Measurements from ENCODE around the gene PLXND1.

DNA sequence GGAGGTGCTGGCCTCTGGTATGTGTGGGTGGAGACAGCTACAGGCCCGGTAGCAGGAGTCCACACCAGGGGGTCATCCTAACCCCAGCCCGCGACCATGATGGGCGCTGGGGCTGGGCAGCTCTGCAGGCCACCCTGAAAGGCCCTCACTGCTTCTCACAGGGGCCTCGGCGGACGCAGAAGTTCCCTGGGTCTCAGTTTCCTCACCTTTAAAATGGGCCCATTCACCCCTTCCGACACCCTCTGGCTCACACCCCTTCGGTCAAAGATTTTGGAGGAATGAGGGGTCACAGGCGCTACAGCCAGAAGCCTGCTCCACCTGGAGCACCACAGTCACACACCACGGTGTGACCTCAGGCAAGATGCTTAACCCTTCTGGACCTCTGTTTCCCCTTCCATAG, 8.0 kb downstream of the PLXND1 start:
- TF ChIP-seq, protein P1, sequence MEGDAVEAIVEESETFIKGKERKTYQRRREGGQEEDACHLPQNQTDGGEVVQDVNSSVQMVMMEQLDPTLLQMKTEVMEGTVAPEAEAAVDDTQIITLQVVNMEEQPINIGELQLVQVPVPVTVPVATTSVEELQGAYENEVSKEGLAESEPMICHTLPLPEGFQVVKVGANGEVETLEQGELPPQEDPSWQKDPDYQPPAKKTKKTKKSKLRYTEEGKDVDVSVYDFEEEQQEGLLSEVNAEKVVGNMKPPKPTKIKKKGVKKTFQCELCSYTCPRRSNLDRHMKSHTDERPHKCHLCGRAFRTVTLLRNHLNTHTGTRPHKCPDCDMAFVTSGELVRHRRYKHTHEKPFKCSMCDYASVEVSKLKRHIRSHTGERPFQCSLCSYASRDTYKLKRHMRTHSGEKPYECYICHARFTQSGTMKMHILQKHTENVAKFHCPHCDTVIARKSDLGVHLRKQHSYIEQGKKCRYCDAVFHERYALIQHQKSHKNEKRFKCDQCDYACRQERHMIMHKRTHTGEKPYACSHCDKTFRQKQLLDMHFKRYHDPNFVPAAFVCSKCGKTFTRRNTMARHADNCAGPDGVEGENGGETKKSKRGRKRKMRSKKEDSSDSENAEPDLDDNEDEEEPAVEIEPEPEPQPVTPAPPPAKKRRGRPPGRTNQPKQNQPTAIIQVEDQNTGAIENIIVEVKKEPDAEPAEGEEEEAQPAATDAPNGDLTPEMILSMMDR (conservative IDR thresholded peaks at IDR 0.05 in 1 of 2, IDR thresholded peaks at IDR 0.05 in 1 of 2; ENCODE audit: extremely low read depth in 1 of 2, insufficient read depth in 1 of 2, low read depth in 1 of 2, low read length in 2 of 2), result no peak
- no peak for TF ChIP-seq EZH2 (IDR thresholded peaks at IDR 0.05; ENCODE audit: borderline replicate concordance, low read length)
